ENCODE results near the gene CFAP410.

GRCh38 chr21:44357064-44357837 lies 18.1 kb upstream of the CFAP410 start:
- TF ChIP-seq PBX3 (IDR thresholded peaks at IDR 0.05) (no peak), RFX5 (IDR thresholded peaks at IDR 0.05; ENCODE audit: low read length) (no peak), FOXJ3 (CRISPR knock-in tag; IDR thresholded peaks at IDR 0.05) (no peak)
- TF ChIP-seq, protein P1, sequence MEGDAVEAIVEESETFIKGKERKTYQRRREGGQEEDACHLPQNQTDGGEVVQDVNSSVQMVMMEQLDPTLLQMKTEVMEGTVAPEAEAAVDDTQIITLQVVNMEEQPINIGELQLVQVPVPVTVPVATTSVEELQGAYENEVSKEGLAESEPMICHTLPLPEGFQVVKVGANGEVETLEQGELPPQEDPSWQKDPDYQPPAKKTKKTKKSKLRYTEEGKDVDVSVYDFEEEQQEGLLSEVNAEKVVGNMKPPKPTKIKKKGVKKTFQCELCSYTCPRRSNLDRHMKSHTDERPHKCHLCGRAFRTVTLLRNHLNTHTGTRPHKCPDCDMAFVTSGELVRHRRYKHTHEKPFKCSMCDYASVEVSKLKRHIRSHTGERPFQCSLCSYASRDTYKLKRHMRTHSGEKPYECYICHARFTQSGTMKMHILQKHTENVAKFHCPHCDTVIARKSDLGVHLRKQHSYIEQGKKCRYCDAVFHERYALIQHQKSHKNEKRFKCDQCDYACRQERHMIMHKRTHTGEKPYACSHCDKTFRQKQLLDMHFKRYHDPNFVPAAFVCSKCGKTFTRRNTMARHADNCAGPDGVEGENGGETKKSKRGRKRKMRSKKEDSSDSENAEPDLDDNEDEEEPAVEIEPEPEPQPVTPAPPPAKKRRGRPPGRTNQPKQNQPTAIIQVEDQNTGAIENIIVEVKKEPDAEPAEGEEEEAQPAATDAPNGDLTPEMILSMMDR (IDR thresholded peaks at IDR 0.05), result no peak
- TF ChIP-seq, protein P2, sequence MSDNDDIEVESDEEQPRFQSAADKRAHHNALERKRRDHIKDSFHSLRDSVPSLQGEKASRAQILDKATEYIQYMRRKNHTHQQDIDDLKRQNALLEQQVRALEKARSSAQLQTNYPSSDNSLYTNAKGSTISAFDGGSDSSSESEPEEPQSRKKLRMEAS (IDR thresholded peaks at IDR 0.05; ENCODE audit: low read depth), result no peak
